Ovary (tissue), 9 donors: ENCODE data around the gene OAS2. TPM values are rescaled to one million over a fixed set of nuclear protein-coding genes. Genes with fewer than 3 reads are reported as not detected.

Source experiments
- DNase-seq, 5 donors: peaks; one replicate each; pipeline ENCODE4 v3.0.0-alpha.2; 2019 to 2020
- H3K27ac ChIP-seq, 2 donors: fragments of 200-600 bp; one replicate each; pipeline versions ENCODE4 v1.5.1 to v1.8.0; 2019 to 2022
- H3K27me3 ChIP-seq: fragments of 200-600 bp; one replicate; pipeline ENCODE4 v1.8.0; 2022
- H3K36me3 ChIP-seq: fragments of 200-600 bp; sonication (generic); one replicate; pipeline ENCODE4 v1.5.1; 2019
- H3K4me1 ChIP-seq: one replicate; pipeline ENCODE4 v1.8.1; 2013; ENCODE audit warnings: mild to moderate bottlenecking, moderate library complexity; ENCODE audit not compliant: insufficient read depth
- H3K4me3 ChIP-seq: fragments of 200-600 bp; sonication (generic); one replicate; pipeline ENCODE4 v1.5.1; 2017
- H3K9me3 ChIP-seq, 2 donors: fragments of 200-600 bp in 1 of 2; sonication (generic) in 1 of 2; one replicate each; pipeline versions ENCODE4 v1.5.1 to v1.8.1; 2013 to 2019; ENCODE audit warnings: mild to moderate bottlenecking in 1 of 2, moderate library complexity in 1 of 2
- CTCF ChIP-seq, 3 donors: fragments of 450-650 bp in 2 of 3; fragments of 200-600 bp in 1 of 3; IDR thresholded peaks; one replicate each; pipeline versions ENCODE4 v1.5.1 to v1.8.0; 2016 to 2022; ENCODE audit warnings: antibody characterized with exemption in 3 of 3, mild to moderate bottlenecking in 1 of 3
- EP300 ChIP-seq: sonication (generic); formaldehyde crosslinking; IDR thresholded peaks from one replicate; pipeline ENCODE4 v1.6.1; 2017; ENCODE audit warnings: antibody characterized with exemption
- POLR2A ChIP-seq: fragments of 450-650 bp; IDR thresholded peaks from one replicate; pipeline ENCODE4 v1.6.1; 2017; ENCODE audit warnings: antibody characterized with exemption, mild to moderate bottlenecking, moderate library complexity
- WGBS, 3 donors: extraction: QIAGEN DNeasy Blood & Tissue Kit in 1 of 3; methylation state at CpG; one replicate each; pipeline versions ENCODE4 v1.1.5 to v1.1.7; 2013 to 2017; 5-methylcytosine and 5-hydroxymethylcytosine counted together
- intact Hi-C, 4 donors: fragments of 100-400 bp; cut with DNase I; formaldehyde crosslinking; loops; one replicate each; pipeline versions ENCODE4 v1.11.0 to v1.15.1; 2022 to 2023
- polyA plus RNA-seq, 2 donors: library from polyadenylated mRNA; stranded (reverse); fragments of 200-250 nt in 1 of 2; fragments of 350-450 nt in 1 of 2; fragmentation: Illumina TruSeq in 1 of 2; extraction: RNeasy Lipid Tissue Mini Kit (QIAGEN cat#74804) in 1 of 2; gene quantifications; one replicate each; pipeline ENCODE4 v1.2.3, GENCODE V29; 2013 to 2014
- total RNA-seq, 7 donors: library from RNA; depleted of rRNA in 2 of 7; stranded (reverse); fragments of >200 nt in 2 of 7; fragmentation: NEBNext Ultra II Directional in 3 of 7; extraction: Animal tissue kit (Norgen Biotek cat#: 25700) in 3 of 7; gene quantifications; one replicate each; pipeline versions ENCODE4 v1.1.0 to v1.2.4, GENCODE V29; 2016 to 2023
- donor health status: DM: no; HTN: no; CAD: no; lungs with moderate emphysema.
- donor health status: DM: no; HTN: no; CAD: no.
- donor health status: Bipolar disorder and iron deficiency.
- donor health status: DM: yes; HTN: yes; CAD: no.
- donor health status: DM: no; HTN: no; CAD: no.
- donor health status: DM: yes; HTN: yes; CAD: no.

The OAS2 gene
- total and polyA plus RNA-seq, 9 donors = 1.4 to 57.0 (median 3.6) TPM

GRCh38 chr12:112998987-112999767 lies 20.9 kb downstream of the OAS2 start:
- H3K4me1 ChIP-seq = no peaks in the 10 kb centered on the region
- DNase-seq = no peak
- WGBS, 3 donors = 80 to 85% (median 83%) methylated on average over 12 of the region's 12 CpGs
- intact Hi-C loops = no loop called here
- no peaks in the 10 kb centered on the region for H3K27me3 ChIP-seq
- no peaks in the 10 kb centered on the region for H3K9me3 ChIP-seq
- TF ChIP-seq CTCF (IDR thresholded peaks at IDR 0.05) = no peak
- no peak for TF ChIP-seq POLR2A
- TF ChIP-seq EP300 = no peak
- H3K36me3 ChIP-seq = no peaks in the 10 kb centered on the region
- H3K4me3 ChIP-seq = no peak overlapping the region
- H3K27ac ChIP-seq = no peak overlapping the region

- no peak for TF ChIP-seq POLR2A
- no peak for TF ChIP-seq EP300
- TF ChIP-seq CTCF (IDR thresholded peaks at IDR 0.05) = no peak
- no peaks in the 10 kb centered on the region for H3K36me3 ChIP-seq
- no peak overlapping the region for H3K27ac ChIP-seq
- H3K27me3 ChIP-seq = no peaks in the 10 kb centered on the region
- intact Hi-C loops = no loop called here
- no peaks in the 10 kb centered on the region for H3K9me3 ChIP-seq
- H3K4me3 ChIP-seq = no peak overlapping the region
- H3K4me1 ChIP-seq = no peaks in the 10 kb centered on the region
- DNase-seq = no peak
- WGBS, 3 donors = 93 to 95% (median 95%) methylated on average over 6 of the region's 6 CpGs
Observed at GRCh38 chr12:113000433-113000832, 22.1 kb downstream of the OAS2 start.

- Histone ChIP-seq H3K27me3 (no peaks in the 10 kb centered on the region), H3K27ac (no peak overlapping the region), H3K36me3 (no peaks in the 10 kb centered on the region), H3K4me3 (no peak overlapping the region), H3K4me1 (no peaks in the 10 kb centered on the region), H3K9me3 (no peaks in the 10 kb centered on the region)
- TF ChIP-seq POLR2A (no peak), EP300 (no peak), CTCF (IDR thresholded peaks at IDR 0.05) (no peak)
- no peak for DNase-seq
- 73 to 79% (median 74%) methylated on average over 4 of the region's 4 CpGs for WGBS, 3 donors
- intact Hi-C loops = no loop called here
Observed at GRCh38 chr12:113002155-113002554, 23.8 kb downstream of the OAS2 start.

GRCh38 chr12:113002676-113003075 lies 24.4 kb downstream of the OAS2 start:
- WGBS, 3 donors = 87 to 91% (median 91%) methylated on average over 5 of the region's 5 CpGs
- H3K36me3 ChIP-seq = no peaks in the 10 kb centered on the region
- TF ChIP-seq POLR2A = no peak
- TF ChIP-seq EP300 = no peak
- no peak for TF ChIP-seq CTCF (IDR thresholded peaks at IDR 0.05)
- no peaks in the 10 kb centered on the region for H3K4me1 ChIP-seq
- H3K27ac ChIP-seq = no peak overlapping the region
- no peak for DNase-seq
- intact Hi-C loops = no loop called here
- H3K4me3 ChIP-seq = no peak overlapping the region
- no peaks in the 10 kb centered on the region for H3K9me3 ChIP-seq
- no peaks in the 10 kb centered on the region for H3K27me3 ChIP-seq
